K562 (cell line): ENCODE data around the gene ANO4. TPM values are rescaled to one million over a fixed set of nuclear protein-coding genes. Genes with fewer than 3 reads are reported as not detected.

Experiments used
- ASH1L ChIP-seq: fragments of 450-650 bp; IDR thresholded peaks from 2 replicates; pipeline ENCODE4 v1.6.1; 2018; ENCODE audit warnings: borderline replicate concordance, mild to moderate bottlenecking, low read depth; ENCODE audit not compliant: partially characterized antibody
- CEBPZ ChIP-seq: fragments of 150-350 bp; IDR thresholded peaks from 2 replicates; pipeline ENCODE4 v1.6.1; 2014; ENCODE audit warnings: low read depth, mild to moderate bottlenecking, low read length, borderline replicate concordance
- GTF2E2 ChIP-seq: fragments of 200-800 bp; sonication (Bioruptor generic); IDR thresholded peaks from 2 replicates; pipeline ENCODE4 v1.6.1; 2016; ENCODE audit warnings: missing genetic modification characterization, missing compliant biosample characterization
- MAZ ChIP-seq, 2 experiments: fragments of 450-650 bp in 1 of 2; sonication (generic) in 1 of 2; formaldehyde crosslinking; IDR thresholded peaks in 1 of 2; conservative IDR thresholded peaks in 1 of 2; 2 replicates each; pipeline versions ENCODE4 v1.4.0 to v1.5.0; 2020; ENCODE audit warnings: mild to moderate bottlenecking in 1 of 2, missing genetic modification reagents in 1 of 2
- NFYB ChIP-seq: IDR thresholded peaks from 2 replicates; pipeline ENCODE4 v1.6.1; 2011; ENCODE audit warnings: mild to moderate bottlenecking, moderate library complexity; ENCODE audit not compliant: insufficient read length; ENCODE audit errors: extremely low read depth
- SRF ChIP-seq, 2 experiments: fragments of 250-450, 450-650 bp in 1 of 2; sonication (Bioruptor Pico) in 1 of 2; sonication (generic) in 1 of 2; formaldehyde crosslinking; IDR thresholded peaks; 2 replicates each; pipeline versions ENCODE4 v1.5.0 to v1.5.1; 2020 to 2022; ENCODE audit warnings: mild to moderate bottlenecking in 1 of 2, missing genetic modification reagents in 1 of 2
- ZFP30 ChIP-seq: fragments of 250-450 bp; sonication (Bioruptor Pico); IDR thresholded peaks from 2 replicates; pipeline ENCODE4 v1.8.0; 2022; ENCODE audit warnings: moderate library complexity, mild to moderate bottlenecking, inconsistent platforms, borderline replicate concordance
- ZNF436 ChIP-seq: fragments of 250-450, 450-650 bp; sonication (Bioruptor Pico); formaldehyde crosslinking; IDR thresholded peaks from 2 replicates; pipeline ENCODE4 v1.7.0; 2020; ENCODE audit warnings: mild to moderate bottlenecking
- ZNF589 ChIP-seq: fragments of 200-800 bp; sonication (Bioruptor generic); IDR thresholded peaks from 2 replicates; pipeline ENCODE4 v1.6.1; 2016; ENCODE audit warnings: low read depth, missing genetic modification characterization, missing compliant biosample characterization
- ZNF77 ChIP-seq: fragments of 250-450 bp; sonication (Bioruptor Pico); IDR thresholded peaks from 2 replicates; pipeline ENCODE4 v1.5.0; 2020
- polyA plus RNA-seq, 8 experiments: library from polyadenylated mRNA; depleted of rRNA in 4 of 8; stranded (reverse) in 5 of 8; unstranded in 3 of 8; fragments of >200 nt; fragmentation: Nextera tagmentation in 2 of 8; fragmentation: Illumina TruSeq in 1 of 8; extraction: Ambion mirVana in 2 of 8; extraction: Trizol in 1 of 8; gene quantifications; 2 replicates each; pipeline versions ENCODE4 v1.2.1 to v1.2.3, GENCODE V29; 2011 to 2014; ENCODE audit warnings: inconsistent platforms in 1 of 8, missing spikeins in 1 of 8
- total RNA-seq, 7 experiments: library from RNA; depleted of rRNA in 6 of 7; stranded (reverse); fragments of >200 nt in 6 of 7; fragmentation: Illumina TruSeq in 2 of 7; extraction: Trizol in 2 of 7; gene quantifications; 2 replicates each; pipeline versions ENCODE4 v1.2.1 to v1.2.3, GENCODE V29; 2011 to 2021; ENCODE audit warnings: low replicate concordance in 1 of 7
- TF ChIP-seq, protein P1 (sequence below): fragments of 450-650 bp; IDR thresholded peaks from 2 replicates; pipeline ENCODE4 v1.6.1; 2014; ENCODE audit warnings: low read depth, mild to moderate bottlenecking, moderate library complexity, borderline replicate concordance

ANO4 gene
- total and polyA plus RNA-seq, 9 of the 15 experiments (the other 6 are each of a cell fraction or from before 2014, with no cell fraction given) = not detected

DNA sequence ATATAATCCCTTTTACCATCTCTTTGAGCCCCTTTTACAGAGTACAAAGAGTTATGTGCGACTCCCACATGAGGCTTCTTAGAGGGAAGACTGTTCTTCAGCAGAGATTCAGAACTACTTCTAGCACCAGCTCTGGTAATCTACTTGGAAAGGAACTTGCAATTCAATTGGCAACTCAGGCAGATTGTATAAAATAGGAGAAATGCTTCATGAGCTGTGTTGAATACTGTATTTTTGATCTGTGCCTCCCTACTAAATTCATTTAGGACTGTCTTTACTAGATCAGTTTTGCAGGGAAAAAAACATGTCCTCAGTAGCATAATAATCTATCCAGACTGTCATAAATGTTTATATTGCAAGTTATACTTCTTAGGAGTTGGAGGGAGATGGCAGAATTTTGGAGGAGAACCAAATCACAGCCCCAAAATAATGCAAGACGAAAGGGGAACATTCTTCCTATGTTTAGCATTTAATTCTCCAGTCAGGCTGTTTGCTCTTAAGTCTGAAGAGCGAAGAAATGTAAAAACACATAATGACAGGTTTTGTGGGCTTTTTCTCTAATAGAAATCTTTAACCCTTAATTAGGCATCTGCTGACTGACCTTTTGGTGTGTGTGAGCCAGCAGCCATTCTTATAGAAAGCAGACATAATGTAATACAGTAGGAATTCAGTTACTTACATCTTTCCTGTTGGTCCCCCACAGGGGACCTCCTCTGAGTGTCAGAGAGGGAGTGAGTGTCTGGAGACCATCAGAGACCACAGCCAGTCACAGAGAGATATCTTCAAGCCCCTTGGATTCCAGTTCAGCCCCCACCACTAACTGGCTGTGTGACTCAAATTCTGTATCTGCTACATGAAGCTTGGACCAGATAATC lies 3.9 kb downstream of the ANO4 start (continued):
- TF ChIP-seq CEBPZ (no peak), ZFP30 (CRISPR knock-in tag) (no peak), SRF (CRISPR knock-in tag; IDR thresholded peaks at IDR 0.05) (no peak), ZNF77 (no peak), GTF2E2 (tag) (no peak), MAZ (CRISPR knock-in tag; conservative IDR thresholded peaks at IDR 0.05 in 1 of 2, IDR thresholded peaks at IDR 0.05 in 1 of 2) (no peak), ZNF436 (CRISPR knock-in tag) (no peak), ASH1L (no peak), ZNF589 (CRISPR knock-in tag) (no peak), NFYB (no peak)
- TF ChIP-seq, protein P1, sequence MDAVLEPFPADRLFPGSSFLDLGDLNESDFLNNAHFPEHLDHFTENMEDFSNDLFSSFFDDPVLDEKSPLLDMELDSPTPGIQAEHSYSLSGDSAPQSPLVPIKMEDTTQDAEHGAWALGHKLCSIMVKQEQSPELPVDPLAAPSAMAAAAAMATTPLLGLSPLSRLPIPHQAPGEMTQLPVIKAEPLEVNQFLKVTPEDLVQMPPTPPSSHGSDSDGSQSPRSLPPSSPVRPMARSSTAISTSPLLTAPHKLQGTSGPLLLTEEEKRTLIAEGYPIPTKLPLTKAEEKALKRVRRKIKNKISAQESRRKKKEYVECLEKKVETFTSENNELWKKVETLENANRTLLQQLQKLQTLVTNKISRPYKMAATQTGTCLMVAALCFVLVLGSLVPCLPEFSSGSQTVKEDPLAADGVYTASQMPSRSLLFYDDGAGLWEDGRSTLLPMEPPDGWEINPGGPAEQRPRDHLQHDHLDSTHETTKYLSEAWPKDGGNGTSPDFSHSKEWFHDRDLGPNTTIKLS = no peak
